Measurements from ENCODE around the gene HSPA14. TPM values are rescaled to one million over a fixed set of nuclear protein-coding genes. Genes with fewer than 3 reads are reported as not detected.

The HSPA14 gene
- total and polyA plus RNA-seq, 2 of the 8 experiments (the other 6 are each of a cell fraction or from before 2014, with no cell fraction given): 20.5 to 36.4 TPM

DNA sequence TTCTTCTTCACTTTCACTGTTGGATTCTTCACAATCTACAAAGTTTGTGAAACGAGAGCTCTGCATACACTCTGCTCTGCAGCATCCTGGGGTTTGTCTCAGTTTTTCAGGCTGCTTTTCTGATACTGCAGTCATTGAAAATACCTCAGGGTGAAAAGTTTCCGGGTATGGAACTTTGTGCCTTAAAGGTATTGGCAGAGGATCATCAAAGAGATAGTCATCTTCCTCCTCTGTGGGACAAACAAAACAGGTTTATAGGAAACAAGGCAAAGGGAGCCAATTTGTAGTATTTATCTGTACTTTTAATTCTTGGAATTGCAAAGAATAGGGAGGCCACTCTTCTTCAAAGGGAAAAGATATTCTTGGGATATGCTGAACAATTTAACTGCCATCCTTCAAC is 71.0 kb downstream of the HSPA14 start:
- H3K14ac ChIP-seq (ENCODE audit: insufficient read length): no peak overlapping the region
- no peak overlapping the region for H3K4ac ChIP-seq (replicated peaks; ENCODE audit: insufficient read length, low read depth, low read length)
- no peaks in the 10 kb centered on the region for H3K79me1 ChIP-seq (ENCODE audit: low read depth, low read length)
- H3K27me3 ChIP-seq (replicated peaks in 1 of 4; ENCODE audit: control insufficient read depth in 3 of 4, extremely low read depth in 1 of 4, insufficient read depth in 3 of 4, low read length in 3 of 4): no peaks in the 10 kb centered on the region
- 89% methylated on average over 2 of the region's 2 CpGs; no CpG with 5 or more reads in 1 of the 2 experiments for whole genome bisulfite sequencing, 2 experiments (ENCODE audit: extremely low coverage in 1 of 2, insufficient coverage in 1 of 2, insufficient read length in 1 of 2, insufficient replicate concordance in 2 of 2, low coverage in 1 of 2, low lambda C conversion rate in 2 of 2, missing lambda C conversion rate in 1 of 2)
- no peak overlapping the region for H2BK12ac ChIP-seq (ENCODE audit: low read depth, low read length)
- H2BK5ac ChIP-seq (ENCODE audit: low read depth, low read length): no peak overlapping the region
- H3K4me2 ChIP-seq (ENCODE audit: insufficient read depth in 1 of 2, low read depth in 2 of 2, low read length in 2 of 2): no peak overlapping the region
- no peak overlapping the region for H4K8ac ChIP-seq (ENCODE audit: extremely low read depth, insufficient read depth, low read length)
- H3K18ac ChIP-seq (ENCODE audit: extremely low read depth, low read length): no peak overlapping the region
- H3K79me2 ChIP-seq (ENCODE audit: control insufficient read depth in 1 of 2, insufficient read depth in 2 of 2, low read length in 2 of 2): no peaks in the 10 kb centered on the region
- H4K20me1 ChIP-seq (replicated peaks in 1 of 2; ENCODE audit: control insufficient read depth in 1 of 2, insufficient read depth in 2 of 2, low read length in 2 of 2): no peaks in the 10 kb centered on the region
- no peaks in the 10 kb centered on the region for H3K4me1 ChIP-seq (replicated peaks in 1 of 4; ENCODE audit: control insufficient read depth in 3 of 4, insufficient read depth in 4 of 4, low read length in 3 of 4)
- H2AK5ac ChIP-seq (ENCODE audit: low read depth, low read length): no peak overlapping the region
- peaks cover 0 to 70% (median 42%) of the 10 kb centered on the region in 4 experiments; a peak in 7 of 8 replicates for H3K36me3 ChIP-seq (ENCODE audit: control insufficient read depth in 2 of 4, insufficient read depth in 4 of 4, low read length in 3 of 4)
- H3K27ac ChIP-seq (ENCODE audit: low read depth, low read length): no peak overlapping the region
- CTCF ChIA-PET (ENCODE audit: partially characterized antibody): interaction anchor here (0.8 to 0.9 kb wide), 2 partner anchors 10 to 34 kb away, joined by 3 to 4 read pairs; no protein-coding TSS in a partner anchor
- H3K4me3 ChIP-seq (ENCODE audit: extremely low read depth in 1 of 4, insufficient read depth in 2 of 4, low read depth in 3 of 4, low read length in 4 of 4): no peak overlapping the region
- FAIRE-seq (no peak), DNase-seq (ENCODE audit: low read depth in 1 of 2, low spot score in 2 of 2) (no peak)
- no peak overlapping the region for H3K9ac ChIP-seq (replicated peaks in 1 of 4; ENCODE audit: extremely low read depth in 1 of 4, low read depth in 3 of 4, low read length in 3 of 4)
- peaks cover 3 to 5% of the 10 kb centered on the region in 2 experiments; a peak in 2 of 4 replicates for H3K9me3 ChIP-seq (ENCODE audit: insufficient read depth in 2 of 2, low read depth in 1 of 2, low read length in 1 of 2)
- no peak overlapping the region for H3K23ac ChIP-seq (ENCODE audit: insufficient read length)
- no peak overlapping the region for H4K5ac ChIP-seq (ENCODE audit: insufficient read length, low read depth, low read length)
- H4K91ac ChIP-seq (replicated peaks; ENCODE audit: insufficient read length, low read length): no peak overlapping the region
- no peak overlapping the region for H2AFZ ChIP-seq (ENCODE audit: low read length)
- H2BK15ac ChIP-seq (ENCODE audit: low read length): no peak overlapping the region
- H3K23me2 ChIP-seq (ENCODE audit: low read depth, low read length): no peaks in the 10 kb centered on the region
- no peak overlapping the region for H3K56ac ChIP-seq (replicated peaks; ENCODE audit: insufficient read length, low read depth, low read length)
- POLR2A ChIA-PET (ENCODE audit: partially characterized antibody): no interaction called here
- H2BK120ac ChIP-seq (replicated peaks; ENCODE audit: low read depth, low read length): no peak overlapping the region
- no peak overlapping the region for H2BK20ac ChIP-seq (ENCODE audit: low read length)
- no peak for TF ChIP-seq HDAC2 (IDR thresholded peaks at IDR 0.05; ENCODE audit: borderline replicate concordance in 1 of 2, low read depth in 2 of 2, low read length in 2 of 2)
- TF ChIP-seq NANOG (IDR thresholded peaks at IDR 0.05; ENCODE audit: insufficient read depth, low read depth, low read length, poor library complexity, severe bottlenecking): no peak
- TF ChIP-seq RBBP5 (IDR thresholded peaks at IDR 0.05; ENCODE audit: borderline replicate concordance, low read depth, low read length): no peak
- TF ChIP-seq, protein P1, sequence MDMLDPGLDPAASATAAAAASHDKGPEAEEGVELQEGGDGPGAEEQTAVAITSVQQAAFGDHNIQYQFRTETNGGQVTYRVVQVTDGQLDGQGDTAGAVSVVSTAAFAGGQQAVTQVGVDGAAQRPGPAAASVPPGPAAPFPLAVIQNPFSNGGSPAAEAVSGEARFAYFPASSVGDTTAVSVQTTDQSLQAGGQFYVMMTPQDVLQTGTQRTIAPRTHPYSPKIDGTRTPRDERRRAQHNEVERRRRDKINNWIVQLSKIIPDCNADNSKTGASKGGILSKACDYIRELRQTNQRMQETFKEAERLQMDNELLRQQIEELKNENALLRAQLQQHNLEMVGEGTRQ (IDR thresholded peaks at IDR 0.05; ENCODE audit: low read length): no peak

All from H1 (cell line).